Measurements from ENCODE around the gene CST6. TPM values are rescaled to one million over a fixed set of nuclear protein-coding genes. Genes with fewer than 3 reads are reported as not detected.
"Not testable (repeated sequence)": the region's sequence is repeated elsewhere in the genome, so short reads cannot be mapped to it uniquely, and the experiment has no call there.

Gene CST6
- total and polyA plus RNA-seq, 9 donors: 1.0 TPM; not detected in 8

- Histone ChIP-seq H3K4me1 (ENCODE audit: control insufficient read depth, insufficient read depth, low read length) (peaks cover 10% of the 10 kb centered on the region), H3K4me3 (ENCODE audit: low read length) (no peak overlapping the region), H3K27me3 (ENCODE audit: control insufficient read depth, insufficient read depth, low read length) (peaks cover 32% of the 10 kb centered on the region), H3K27ac (ENCODE audit: low read length) (no peak overlapping the region), H3K9me3 (replicated peaks; ENCODE audit: control insufficient read depth, low read depth, low read length) (no peaks in the 10 kb centered on the region), H3K36me3 (ENCODE audit: control insufficient read depth, insufficient read depth, low read length) (peaks cover 21% of the 10 kb centered on the region)
- DNase-seq: no peak
- WGBS (ENCODE audit: insufficient coverage): 65% methylated on average over 2 of the region's 5 CpGs
Observed at GRCh38 chr11:66007201-66007634, 4.6 kb upstream of the CST6 start.

GRCh38 chr11:66008095-66008467, 3.7 kb upstream of the CST6 start:
- Histone ChIP-seq H3K27me3 (ENCODE audit: control insufficient read depth, insufficient read depth, low read length) (peaks cover 41% of the 10 kb centered on the region), H3K4me1 (ENCODE audit: control insufficient read depth, insufficient read depth, low read length) (peaks cover 6% of the 10 kb centered on the region), H3K27ac (ENCODE audit: low read length) (no peak overlapping the region), H3K4me3 (ENCODE audit: low read length) (no peak overlapping the region), H3K36me3 (ENCODE audit: control insufficient read depth, insufficient read depth, low read length) (peaks cover 21% of the 10 kb centered on the region), H3K9me3 (replicated peaks; ENCODE audit: control insufficient read depth, low read depth, low read length) (no peaks in the 10 kb centered on the region)
- no peak for DNase-seq
- WGBS (ENCODE audit: insufficient coverage): 100% methylated on average over 1 of the region's 2 CpGs

GRCh38 chr11:66008468-66009101, 3.2 kb upstream of the CST6 start:
- Histone ChIP-seq H3K36me3 (ENCODE audit: control insufficient read depth, insufficient read depth, low read length) (peaks cover 21% of the 10 kb centered on the region), H3K9me3 (replicated peaks; ENCODE audit: control insufficient read depth, low read depth, low read length) (no peaks in the 10 kb centered on the region), H3K27ac (ENCODE audit: low read length) (no peak overlapping the region), H3K27me3 (ENCODE audit: control insufficient read depth, insufficient read depth, low read length) (peaks cover 46% of the 10 kb centered on the region), H3K4me1 (ENCODE audit: control insufficient read depth, insufficient read depth, low read length) (peaks cover 1% of the 10 kb centered on the region), H3K4me3 (ENCODE audit: low read length) (no peak overlapping the region)
- DNase-seq: no peak
- 36% methylated on average over 5 of the region's 10 CpGs for WGBS (ENCODE audit: insufficient coverage)

- H3K27ac ChIP-seq (ENCODE audit: low read length); H3K4me3 ChIP-seq (ENCODE audit: low read length); DNase-seq; H3K36me3 ChIP-seq (ENCODE audit: control insufficient read depth, insufficient read depth, low read length); H3K9me3 ChIP-seq (replicated peaks; ENCODE audit: control insufficient read depth, low read depth, low read length); H3K4me1 ChIP-seq (ENCODE audit: control insufficient read depth, insufficient read depth, low read length): not testable (repeated sequence)
- 47% methylated on average over 4 of the region's 4 CpGs for WGBS (ENCODE audit: insufficient coverage)
- peaks cover 49% of the 10 kb centered on the region for H3K27me3 ChIP-seq (ENCODE audit: control insufficient read depth, insufficient read depth, low read length)
Observed at GRCh38 chr11:66010036-66010435, 1.8 kb upstream of the CST6 start.

GRCh38 chr11:66011239-66011784, 496 bp upstream of the CST6 start:
- 37% methylated on average over 12 of the region's 14 CpGs for WGBS (ENCODE audit: insufficient coverage)
- Histone ChIP-seq H3K9me3 (replicated peaks; ENCODE audit: control insufficient read depth, low read depth, low read length) (no peaks in the 10 kb centered on the region), H3K27me3 (ENCODE audit: control insufficient read depth, insufficient read depth, low read length) (peaks cover 49% of the 10 kb centered on the region), H3K27ac (ENCODE audit: low read length) (no peak overlapping the region), H3K36me3 (ENCODE audit: control insufficient read depth, insufficient read depth, low read length) (peaks cover 3% of the 10 kb centered on the region), H3K4me3 (ENCODE audit: low read length) (no peak overlapping the region), H3K4me1 (ENCODE audit: control insufficient read depth, insufficient read depth, low read length) (peaks cover 9% of the 10 kb centered on the region)
- no peak for DNase-seq

GRCh38 chr11:66012371-66012945, 650 bp downstream of the CST6 start:
- H3K4me1 ChIP-seq (ENCODE audit: control insufficient read depth, insufficient read depth, low read length): peaks cover 12% of the 10 kb centered on the region
- H3K27ac ChIP-seq (ENCODE audit: low read length): no peak overlapping the region
- no peak overlapping the region for H3K4me3 ChIP-seq (ENCODE audit: low read length)
- H3K9me3 ChIP-seq (replicated peaks; ENCODE audit: control insufficient read depth, low read depth, low read length): no peaks in the 10 kb centered on the region
- H3K27me3 ChIP-seq (ENCODE audit: control insufficient read depth, insufficient read depth, low read length): peaks cover 49% of the 10 kb centered on the region
- 20% methylated on average over 6 of the region's 12 CpGs for WGBS (ENCODE audit: insufficient coverage)
- no peaks in the 10 kb centered on the region for H3K36me3 ChIP-seq (ENCODE audit: control insufficient read depth, insufficient read depth, low read length)
- DNase-seq: no peak

GRCh38 chr11:66012946-66013761, 1.3 kb downstream of the CST6 start:
- no peak overlapping the region for H3K27ac ChIP-seq (ENCODE audit: low read length)
- H3K4me3 ChIP-seq (ENCODE audit: low read length): no peak overlapping the region
- no peak for DNase-seq
- WGBS (ENCODE audit: insufficient coverage): 57% methylated on average over 8 of the region's 12 CpGs
- no peaks in the 10 kb centered on the region for H3K9me3 ChIP-seq (replicated peaks; ENCODE audit: control insufficient read depth, low read depth, low read length)
- peaks cover 49% of the 10 kb centered on the region for H3K27me3 ChIP-seq (ENCODE audit: control insufficient read depth, insufficient read depth, low read length)
- H3K4me1 ChIP-seq (ENCODE audit: control insufficient read depth, insufficient read depth, low read length): peaks cover 12% of the 10 kb centered on the region
- no peaks in the 10 kb centered on the region for H3K36me3 ChIP-seq (ENCODE audit: control insufficient read depth, insufficient read depth, low read length)

- Histone ChIP-seq H3K27me3 (ENCODE audit: control insufficient read depth, insufficient read depth, low read length) (peaks cover 48% of the 10 kb centered on the region), H3K36me3 (ENCODE audit: control insufficient read depth, insufficient read depth, low read length) (no peaks in the 10 kb centered on the region), H3K27ac (ENCODE audit: low read length) (no peak overlapping the region), H3K4me3 (ENCODE audit: low read length) (no peak overlapping the region), H3K9me3 (replicated peaks; ENCODE audit: control insufficient read depth, low read depth, low read length) (no peaks in the 10 kb centered on the region), H3K4me1 (ENCODE audit: control insufficient read depth, insufficient read depth, low read length) (peaks cover 12% of the 10 kb centered on the region)
- WGBS (ENCODE audit: insufficient coverage): 75% methylated on average over 4 of the region's 7 CpGs
- no peak for DNase-seq
Observed at GRCh38 chr11:66013762-66014100, 1.9 kb downstream of the CST6 start.

- Histone ChIP-seq H3K9me3 (replicated peaks; ENCODE audit: control insufficient read depth, low read depth, low read length) (no peaks in the 10 kb centered on the region), H3K4me3 (ENCODE audit: low read length) (no peak overlapping the region), H3K27me3 (ENCODE audit: control insufficient read depth, insufficient read depth, low read length) (peaks cover 40% of the 10 kb centered on the region), H3K4me1 (ENCODE audit: control insufficient read depth, insufficient read depth, low read length) (peaks cover 12% of the 10 kb centered on the region), H3K36me3 (ENCODE audit: control insufficient read depth, insufficient read depth, low read length) (no peaks in the 10 kb centered on the region), H3K27ac (ENCODE audit: low read length) (no peak overlapping the region)
- no peak for DNase-seq
- 73% methylated on average over 6 of the region's 6 CpGs for WGBS (ENCODE audit: insufficient coverage)
Observed at GRCh38 chr11:66014804-66015453, 3.1 kb downstream of the CST6 start.

- H3K9me3 ChIP-seq (replicated peaks; ENCODE audit: control insufficient read depth, low read depth, low read length): no peaks in the 10 kb centered on the region
- peaks cover 34% of the 10 kb centered on the region for H3K27me3 ChIP-seq (ENCODE audit: control insufficient read depth, insufficient read depth, low read length)
- peaks cover 12% of the 10 kb centered on the region for H3K4me1 ChIP-seq (ENCODE audit: control insufficient read depth, insufficient read depth, low read length)
- H3K27ac ChIP-seq (ENCODE audit: low read length): no peak overlapping the region
- 78% methylated on average over 5 of the region's 7 CpGs for WGBS (ENCODE audit: insufficient coverage)
- no peak for DNase-seq
- H3K36me3 ChIP-seq (ENCODE audit: control insufficient read depth, insufficient read depth, low read length): no peaks in the 10 kb centered on the region
- H3K4me3 ChIP-seq (ENCODE audit: low read length): no peak overlapping the region
Observed at GRCh38 chr11:66015454-66015881, 3.7 kb downstream of the CST6 start.

All from muscle of leg (tissue), 11 donors.